ENCODE data around the gene TGIF2.

Gene TGIF2

DNA sequence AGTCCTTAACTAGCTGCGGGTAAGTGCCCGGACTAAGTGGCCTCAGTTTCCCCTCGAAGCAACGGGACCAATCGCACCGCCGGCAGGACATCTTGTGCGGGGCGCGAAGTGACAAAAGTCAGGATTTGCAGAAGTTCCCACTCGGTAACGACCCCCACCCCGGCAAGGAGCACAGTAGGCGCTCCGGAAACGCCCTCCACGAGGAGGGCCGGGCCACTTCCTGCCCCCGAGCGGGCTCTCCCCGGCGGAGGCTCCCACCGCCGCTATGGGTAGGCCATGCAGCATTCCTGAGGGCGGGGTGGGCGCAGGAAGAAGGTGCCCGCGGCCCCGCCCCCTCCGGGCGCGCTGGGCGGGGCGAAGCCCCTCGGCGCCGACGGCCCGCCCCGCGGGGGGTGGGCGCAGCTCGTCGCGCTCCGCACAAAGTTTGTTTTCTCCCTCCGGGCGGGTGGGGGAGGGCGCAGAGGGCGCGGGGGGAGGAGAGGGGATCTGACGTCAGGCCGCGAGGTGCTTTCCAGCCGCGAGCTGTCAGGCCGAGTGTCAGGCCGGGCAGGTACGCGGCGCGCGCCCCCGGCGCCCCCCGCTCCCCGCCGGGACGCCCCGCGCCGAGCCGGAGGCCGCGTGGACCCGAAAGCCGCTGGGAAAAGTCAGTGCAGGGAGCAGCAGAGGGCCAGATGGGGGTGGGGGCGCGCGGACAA, at the start of gene TGIF2:
Gene TGIF2, plus strand, starts transcription at position 495 of the 695 bp plus-strand sequence. CDS start 5,178 bp downstream, outside the sequence.
- TF ChIP-seq, protein P1, sequence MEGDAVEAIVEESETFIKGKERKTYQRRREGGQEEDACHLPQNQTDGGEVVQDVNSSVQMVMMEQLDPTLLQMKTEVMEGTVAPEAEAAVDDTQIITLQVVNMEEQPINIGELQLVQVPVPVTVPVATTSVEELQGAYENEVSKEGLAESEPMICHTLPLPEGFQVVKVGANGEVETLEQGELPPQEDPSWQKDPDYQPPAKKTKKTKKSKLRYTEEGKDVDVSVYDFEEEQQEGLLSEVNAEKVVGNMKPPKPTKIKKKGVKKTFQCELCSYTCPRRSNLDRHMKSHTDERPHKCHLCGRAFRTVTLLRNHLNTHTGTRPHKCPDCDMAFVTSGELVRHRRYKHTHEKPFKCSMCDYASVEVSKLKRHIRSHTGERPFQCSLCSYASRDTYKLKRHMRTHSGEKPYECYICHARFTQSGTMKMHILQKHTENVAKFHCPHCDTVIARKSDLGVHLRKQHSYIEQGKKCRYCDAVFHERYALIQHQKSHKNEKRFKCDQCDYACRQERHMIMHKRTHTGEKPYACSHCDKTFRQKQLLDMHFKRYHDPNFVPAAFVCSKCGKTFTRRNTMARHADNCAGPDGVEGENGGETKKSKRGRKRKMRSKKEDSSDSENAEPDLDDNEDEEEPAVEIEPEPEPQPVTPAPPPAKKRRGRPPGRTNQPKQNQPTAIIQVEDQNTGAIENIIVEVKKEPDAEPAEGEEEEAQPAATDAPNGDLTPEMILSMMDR (IDR thresholded peaks at IDR 0.05; ENCODE audit: insufficient read depth, low read depth, low read length, missing control alignments), result no peak
- DNase-seq (ENCODE audit: low read depth), result peak; percentile 95
- H3K4me3 ChIP-seq (ENCODE audit: low read depth, low read length), result peak within 1 kb of the TSS; percentile 86

DNA sequence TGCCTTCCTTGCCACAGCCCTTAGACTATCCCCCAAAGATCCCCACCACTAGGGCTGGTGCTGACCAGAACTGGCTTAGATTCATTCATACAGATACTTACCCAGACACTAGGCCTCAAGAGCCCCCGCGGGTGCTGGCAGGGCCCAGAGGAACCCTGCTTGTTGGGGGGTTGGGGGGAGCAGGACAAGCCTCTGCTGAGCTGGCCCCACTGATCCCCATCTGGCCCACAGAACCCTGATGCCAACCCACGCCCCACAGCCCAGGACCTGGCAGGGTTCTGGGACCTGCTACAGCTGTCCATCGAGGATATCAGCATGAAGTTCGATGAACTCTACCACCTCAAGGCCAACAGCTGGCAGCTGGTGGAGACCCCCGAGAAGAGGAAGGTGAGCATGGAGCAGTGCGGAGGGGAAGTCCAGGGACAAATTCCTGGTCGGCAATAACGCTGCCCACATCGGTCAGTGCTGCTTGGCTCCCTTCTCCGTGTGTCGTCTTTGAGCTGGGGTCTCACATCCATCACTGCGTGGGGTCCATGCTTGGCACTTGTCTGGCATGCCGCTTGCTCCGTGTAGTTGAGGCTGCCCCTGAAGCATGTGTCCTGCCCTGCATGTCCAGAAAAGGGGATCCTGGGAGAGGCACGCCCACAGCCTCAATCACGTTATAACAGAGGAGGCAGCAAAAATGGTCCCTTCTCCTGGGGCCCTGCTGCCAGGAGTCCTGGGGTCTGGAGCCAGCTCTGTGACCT, 47.6 kb upstream of the TGIF2 start:
- no peak for DNase-seq (ENCODE audit: low read depth)
- TF ChIP-seq, protein P1 (IDR thresholded peaks at IDR 0.05; ENCODE audit: insufficient read depth, low read depth, low read length, missing control alignments), result no peak
- no peak overlapping the region for H3K4me3 ChIP-seq (ENCODE audit: low read depth, low read length)

DNA sequence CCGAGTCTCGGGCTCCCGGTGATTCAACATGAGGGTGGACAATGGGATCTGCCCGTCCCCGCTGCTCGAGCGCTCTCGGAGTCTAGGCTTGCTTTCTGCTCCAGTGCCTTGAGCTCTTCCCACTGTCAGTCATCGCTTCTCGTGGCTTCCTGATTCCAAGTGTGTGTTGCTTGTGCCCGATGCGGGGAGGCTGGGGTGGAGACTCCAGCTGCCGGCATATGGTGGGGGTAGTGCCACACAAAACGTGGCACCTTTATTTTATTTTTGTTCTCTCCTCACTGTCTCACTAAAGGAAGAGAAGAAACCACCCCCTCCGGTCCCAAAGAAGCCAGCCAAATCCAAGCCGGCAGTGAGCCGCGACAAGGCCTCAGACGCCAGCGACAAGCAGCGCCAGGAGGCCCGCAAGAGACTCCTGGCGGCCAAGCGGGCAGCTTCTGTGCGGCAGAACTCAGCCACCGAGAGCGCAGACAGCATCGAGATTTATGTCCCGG, 46.8 kb upstream of the TGIF2 start:
- no peak overlapping the region for H3K4me3 ChIP-seq (ENCODE audit: low read depth, low read length)
- no peak for DNase-seq (ENCODE audit: low read depth)
- TF ChIP-seq, protein P1 (IDR thresholded peaks at IDR 0.05; ENCODE audit: insufficient read depth, low read depth, low read length, missing control alignments), result no peak

DNA sequence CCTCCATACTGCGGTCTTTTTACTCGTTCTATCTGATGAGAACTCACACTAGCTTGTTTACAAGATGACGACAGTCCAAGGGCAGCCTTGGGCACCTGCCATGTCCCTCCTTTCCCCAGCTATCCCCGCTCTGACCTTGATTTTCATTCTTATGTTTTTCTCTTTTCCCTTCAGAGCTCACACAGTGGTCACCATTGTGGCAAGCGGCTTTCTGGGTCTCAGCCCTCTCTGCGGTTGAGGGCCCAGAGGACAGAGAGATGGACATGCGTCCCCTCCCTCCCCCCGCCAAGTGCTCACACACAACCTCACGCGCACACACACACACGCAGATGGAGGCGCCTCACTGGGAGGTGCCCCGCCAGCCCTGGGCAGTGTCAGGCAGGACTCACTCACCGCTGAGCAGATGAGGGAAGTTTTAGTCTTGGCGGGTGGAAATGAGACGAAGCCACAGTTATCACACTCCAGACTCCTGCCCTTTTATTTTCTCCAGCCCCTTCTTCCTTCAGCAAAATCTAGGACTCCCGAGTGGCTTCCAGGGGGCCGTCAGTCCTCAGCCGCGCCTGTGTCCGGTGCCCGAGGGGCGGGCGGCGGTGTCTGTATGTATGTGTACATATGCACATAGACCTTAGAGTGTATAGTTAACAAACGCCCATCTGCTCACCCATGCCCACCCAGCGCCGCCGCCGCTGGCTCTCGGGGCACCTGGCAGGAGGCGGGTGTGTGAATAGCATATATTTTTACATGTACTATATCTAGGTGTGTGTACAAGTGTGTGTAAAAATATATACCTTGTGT, 45.9 kb upstream of the TGIF2 start:
- TF ChIP-seq, protein P1 (IDR thresholded peaks at IDR 0.05; ENCODE audit: insufficient read depth, low read depth, low read length, missing control alignments), result no peak
- no peak overlapping the region for H3K4me3 ChIP-seq (ENCODE audit: low read depth, low read length)
- DNase-seq (ENCODE audit: low read depth), result no peak

DNA sequence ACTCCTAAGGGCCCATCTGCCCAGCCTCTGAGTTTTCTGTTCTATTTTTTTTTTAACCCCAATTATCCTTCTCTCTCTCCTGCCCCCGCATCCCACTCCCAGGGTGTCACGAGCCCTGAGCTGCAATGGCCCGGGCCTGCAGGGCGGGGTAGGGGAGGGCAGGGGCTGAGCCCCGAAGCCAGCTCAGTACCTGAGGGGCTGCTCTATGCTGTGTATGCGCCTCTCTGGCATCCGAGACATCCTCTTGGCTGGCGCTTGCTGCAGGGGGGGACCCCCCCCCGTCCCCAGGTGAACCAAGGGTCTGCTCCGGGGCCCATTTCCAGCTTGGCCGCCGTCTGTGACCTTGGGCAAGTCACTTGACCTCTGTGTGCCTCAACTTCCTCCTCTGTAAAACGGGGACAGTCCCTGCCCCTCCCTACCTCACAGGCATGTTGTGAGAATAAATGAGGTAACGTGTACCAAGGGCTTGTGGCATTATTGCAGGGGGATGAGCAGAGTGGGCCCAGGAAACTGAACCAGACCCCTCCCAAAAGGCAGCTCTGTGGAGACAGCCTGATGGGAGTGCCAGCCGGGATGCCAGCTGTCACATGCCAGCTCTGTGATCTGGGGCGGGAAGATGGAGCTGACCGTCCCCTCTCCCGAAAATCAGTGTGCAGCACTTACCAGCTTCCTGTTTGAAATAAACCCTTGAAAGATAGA, 45.1 kb upstream of the TGIF2 start:
- no peak overlapping the region for H3K4me3 ChIP-seq (ENCODE audit: low read depth, low read length)
- TF ChIP-seq, protein P1 (IDR thresholded peaks at IDR 0.05; ENCODE audit: insufficient read depth, low read depth, low read length, missing control alignments), result no peak
- DNase-seq (ENCODE audit: low read depth), result no peak

DNA sequence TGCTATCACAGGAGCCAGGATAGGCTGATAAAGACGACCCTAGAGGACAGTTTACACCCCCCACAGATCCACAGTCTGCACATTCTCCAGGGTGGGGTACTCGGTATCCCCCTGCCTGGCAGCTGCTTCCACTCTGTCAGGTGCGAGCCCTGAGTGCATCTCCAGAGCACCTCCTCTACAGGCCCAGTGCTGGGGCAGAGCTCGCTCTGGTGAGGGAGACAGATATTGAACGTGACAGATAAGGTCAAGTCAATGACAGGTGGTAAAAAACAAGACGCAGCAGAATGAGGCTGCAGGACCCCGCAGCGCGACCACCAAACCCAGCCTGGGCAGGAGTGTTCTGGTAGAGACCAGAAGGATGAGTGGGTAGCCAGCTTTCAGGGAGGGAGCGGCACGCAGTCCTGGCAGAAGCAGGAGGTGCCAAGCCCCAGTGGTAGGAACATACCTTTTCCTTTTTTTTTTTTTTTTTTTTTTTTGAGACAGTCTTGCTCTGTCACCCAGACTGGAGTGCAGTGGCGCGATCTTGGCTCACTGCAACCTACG, 44.5 kb upstream of the TGIF2 start:
- TF ChIP-seq, protein P1 (IDR thresholded peaks at IDR 0.05; ENCODE audit: insufficient read depth, low read depth, low read length, missing control alignments), result no peak
- DNase-seq (ENCODE audit: low read depth), result no peak
- no peak overlapping the region for H3K4me3 ChIP-seq (ENCODE audit: low read depth, low read length)

Data from GM12865 (cell line).